HUES6 (cell line): ENCODE measurements around the gene ITFG1.

Source experiments
- H3K27ac ChIP-seq: 2 replicates; pipeline ENCODE4 v1.7.0; 2013; ENCODE audit warnings: low read depth, mild to moderate bottlenecking, low read length, inconsistent platforms
- H3K27me3 ChIP-seq: 2 replicates; pipeline ENCODE4 v1.6.1; 2013; ENCODE audit warnings: low read length; ENCODE audit not compliant: control insufficient read depth, insufficient read depth
- H3K36me3 ChIP-seq: 2 replicates; pipeline ENCODE4 v1.6.1; 2013; ENCODE audit warnings: low read length; ENCODE audit not compliant: control insufficient read depth, insufficient read depth
- H3K4me1 ChIP-seq: 2 replicates; pipeline ENCODE4 v1.6.1; 2013; ENCODE audit warnings: low read length; ENCODE audit not compliant: control insufficient read depth, insufficient read depth
- H3K4me3 ChIP-seq: 2 replicates; pipeline ENCODE4 v1.5.1; 2013; ENCODE audit warnings: low read depth, low read length
- H3K9ac ChIP-seq: one replicate; pipeline ENCODE4 v1.6.1; 2013; ENCODE audit warnings: mild to moderate bottlenecking, low read length
- H3K9me3 ChIP-seq: 2 replicates; pipeline ENCODE4 v1.6.1; 2013; ENCODE audit warnings: low read depth, low read length; ENCODE audit not compliant: control insufficient read depth, insufficient read depth

Gene ITFG1

GRCh38 chr16:47299587-47299986, 161.3 kb downstream of the ITFG1 start:
- no peaks in the 10 kb centered on the region for H3K4me1 ChIP-seq

DNA sequence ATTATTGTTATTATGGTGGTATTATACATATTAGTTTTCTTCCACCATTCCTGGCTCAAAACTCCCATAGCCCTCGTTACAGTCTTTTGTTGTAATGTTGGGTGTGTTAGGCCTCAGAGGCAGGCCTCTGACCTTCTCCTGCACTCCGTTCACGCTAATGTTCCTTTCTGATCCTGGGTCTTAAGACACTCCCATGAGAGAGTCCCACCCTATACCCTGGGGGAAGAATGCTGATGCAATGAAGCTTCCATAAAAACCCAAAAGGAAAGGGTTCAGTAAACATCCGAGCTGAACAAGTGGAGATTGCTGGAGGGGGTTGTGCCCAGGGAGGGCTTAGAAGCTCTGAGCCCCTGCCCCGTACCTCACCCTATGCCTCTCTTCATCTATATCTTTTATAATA, 175.9 kb downstream of the ITFG1 start:
- H3K4me3 ChIP-seq, result no peak overlapping the region
- H3K9ac ChIP-seq, result no peak overlapping the region
- H3K36me3 ChIP-seq, result no peaks in the 10 kb centered on the region
- peaks cover 9% of the 10 kb centered on the region; the same call in 1 of the 2 replicates for H3K9me3 ChIP-seq
- H3K4me1 ChIP-seq, result no peaks in the 10 kb centered on the region
- H3K27me3 ChIP-seq, result no peaks in the 10 kb centered on the region
- no peak overlapping the region for H3K27ac ChIP-seq

More at GRCh38 chr16:47299587-47299986, 161.3 kb downstream of the ITFG1 start:
- Histone ChIP-seq H3K27me3 (no peaks in the 10 kb centered on the region), H3K4me3 (no peak overlapping the region), H3K9ac (no peak overlapping the region), H3K27ac (no peak overlapping the region), H3K36me3 (0 out of 2 replicates have a peak, but pooled peaks cover 3% of the 10 kb centered on the region), H3K9me3 (no peaks in the 10 kb centered on the region)

DNA sequence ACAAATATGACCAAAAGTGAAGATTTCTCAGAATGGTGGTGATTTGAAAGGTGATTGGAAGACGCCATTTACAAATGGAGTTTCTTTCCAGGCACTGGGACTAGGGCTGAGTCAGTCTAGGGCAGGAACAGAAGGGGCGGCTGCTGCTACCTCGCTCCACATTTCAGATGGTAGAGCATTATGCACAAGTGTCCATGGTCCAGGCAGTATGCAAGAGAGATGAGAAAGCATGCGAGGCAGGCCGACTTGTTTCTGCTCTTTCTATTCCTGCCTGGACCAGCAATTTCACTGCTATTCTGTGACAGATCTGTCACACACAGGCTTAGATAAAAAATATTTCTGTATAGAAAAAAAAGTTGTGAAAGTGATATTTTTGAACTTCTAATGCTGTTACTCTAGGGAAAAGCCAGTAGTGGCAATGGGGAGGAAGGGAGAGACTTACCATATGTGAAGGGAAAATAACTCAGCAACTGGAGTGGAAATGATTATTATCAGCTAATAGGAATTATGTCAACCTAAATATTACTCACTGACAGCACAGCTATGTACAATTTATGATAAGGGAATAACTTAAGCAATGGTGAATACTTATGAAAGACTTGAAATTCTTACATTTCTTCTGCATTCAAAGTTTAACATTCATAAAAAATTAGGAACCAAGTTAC, 182.4 kb downstream of the ITFG1 start:
- Histone ChIP-seq H3K9ac (no peak overlapping the region), H3K4me1 (no peaks in the 10 kb centered on the region), H3K4me3 (no peak overlapping the region)

DNA sequence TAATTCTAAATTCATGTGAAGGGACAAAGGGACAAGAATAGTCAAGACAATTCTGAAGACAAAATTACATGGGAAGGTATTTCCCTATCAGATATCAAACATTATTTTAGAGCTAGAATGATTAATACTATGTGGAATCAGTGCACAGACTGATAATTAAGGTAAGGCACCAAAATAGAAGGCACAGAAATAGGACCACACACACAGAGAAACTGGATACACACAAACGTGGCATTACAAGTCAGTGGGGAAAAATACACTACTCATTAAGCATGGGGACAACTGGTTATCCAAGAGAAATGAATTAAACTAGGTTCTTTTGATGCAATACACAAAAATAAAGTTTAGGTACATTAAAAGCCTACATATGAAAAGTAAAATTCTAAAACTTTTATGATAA, 184.3 kb downstream of the ITFG1 start:
- H3K4me3 ChIP-seq, result no peak overlapping the region
- H3K36me3 ChIP-seq, result no peaks in the 10 kb centered on the region
- no peak overlapping the region for H3K27ac ChIP-seq
- H3K9ac ChIP-seq, result no peak overlapping the region
- H3K4me1 ChIP-seq, result no peaks in the 10 kb centered on the region
- no peaks in the 10 kb centered on the region for H3K27me3 ChIP-seq
- H3K9me3 ChIP-seq, result no peaks in the 10 kb centered on the region

More for the DNA sequence above, 182.4 kb downstream of the ITFG1 start:
- H3K9me3 ChIP-seq, result peaks cover 3% of the 10 kb centered on the region; the same call in 1 of the 2 replicates
- no peak overlapping the region for H3K27ac ChIP-seq
- no peaks in the 10 kb centered on the region for H3K27me3 ChIP-seq
- no peaks in the 10 kb centered on the region for H3K36me3 ChIP-seq

DNA sequence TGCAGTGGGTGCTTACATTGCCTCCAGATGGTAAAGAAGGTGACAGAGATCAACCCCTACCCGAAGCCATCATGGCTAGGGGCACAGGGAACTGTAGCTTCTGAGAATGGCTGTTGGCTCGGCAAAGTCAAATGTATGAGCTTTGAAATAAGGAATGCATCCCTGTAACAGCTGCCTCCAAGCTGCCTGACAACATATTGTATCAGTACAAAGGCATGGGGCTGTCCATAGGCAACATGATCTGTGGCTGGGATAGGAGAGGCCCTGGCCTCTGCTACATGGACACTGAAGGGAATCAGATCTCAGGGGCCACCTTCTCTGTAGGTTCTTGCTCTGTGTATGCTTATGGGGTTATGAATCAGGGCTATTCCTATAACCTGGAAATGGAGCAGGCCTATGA, 197.9 kb downstream of the ITFG1 start:
- Histone ChIP-seq H3K27me3 (no peaks in the 10 kb centered on the region), H3K4me1 (no peaks in the 10 kb centered on the region), H3K36me3 (peaks cover 5% of the 10 kb centered on the region), H3K9ac (no peak overlapping the region), H3K27ac (no peak overlapping the region), H3K4me3 (no peak overlapping the region), H3K9me3 (no peaks in the 10 kb centered on the region)

GRCh38 chr16:47260503-47260902, 200.4 kb downstream of the ITFG1 start:
- Histone ChIP-seq H3K4me3 (no peak overlapping the region), H3K27ac (no peak overlapping the region), H3K9ac (no peak overlapping the region), H3K27me3 (no peaks in the 10 kb centered on the region), H3K9me3 (no peaks in the 10 kb centered on the region), H3K36me3 (peaks cover 9% of the 10 kb centered on the region), H3K4me1 (no peaks in the 10 kb centered on the region)

GRCh38 chr16:47258874-47259461, 201.9 kb downstream of the ITFG1 start:
- Histone ChIP-seq H3K4me1 (no peaks in the 10 kb centered on the region), H3K9ac (no peak overlapping the region), H3K36me3 (peaks cover 9% of the 10 kb centered on the region), H3K4me3 (no peak overlapping the region), H3K27ac (no peak overlapping the region), H3K27me3 (no peaks in the 10 kb centered on the region), H3K9me3 (no peaks in the 10 kb centered on the region)

DNA sequence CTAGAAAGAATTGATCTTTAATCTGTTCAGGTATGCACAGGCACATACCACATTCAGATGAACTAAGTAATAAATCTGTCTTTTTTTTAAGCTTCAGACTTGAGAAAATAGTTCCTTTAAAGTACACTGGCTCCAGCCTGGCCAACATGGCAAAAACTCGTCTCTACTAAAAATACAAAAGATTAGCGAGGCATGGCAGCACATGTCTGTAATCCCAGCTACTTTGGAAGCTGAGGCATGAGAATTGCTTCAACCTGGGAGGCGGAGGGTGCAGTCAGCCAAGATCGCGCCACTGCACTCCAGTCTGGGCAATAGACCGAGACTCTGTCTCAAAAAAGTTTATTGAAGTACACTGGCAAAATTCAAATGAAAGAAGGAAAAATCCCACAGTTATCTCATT, 206.1 kb downstream of the ITFG1 start:
- Histone ChIP-seq H3K27me3 (no peaks in the 10 kb centered on the region), H3K36me3 (peaks cover 9% of the 10 kb centered on the region), H3K9ac (no peak overlapping the region), H3K4me3 (no peak overlapping the region), H3K9me3 (no peaks in the 10 kb centered on the region), H3K27ac (no peak overlapping the region), H3K4me1 (0 out of 2 replicates have a peak, but pooled peaks cover 6% of the 10 kb centered on the region)

- Histone ChIP-seq H3K27me3 (no peaks in the 10 kb centered on the region), H3K27ac (no peak overlapping the region), H3K9ac (no peak overlapping the region), H3K4me1 (0 out of 2 replicates have a peak, but pooled peaks cover 6% of the 10 kb centered on the region), H3K4me3 (no peak overlapping the region), H3K36me3 (no peaks in the 10 kb centered on the region), H3K9me3 (no peaks in the 10 kb centered on the region)
Observed at GRCh38 chr16:47250983-47251382, 209.9 kb downstream of the ITFG1 start.

- Histone ChIP-seq H3K27me3 (no peaks in the 10 kb centered on the region), H3K4me1 (0 out of 2 replicates have a peak, but pooled peaks cover 6% of the 10 kb centered on the region), H3K36me3 (no peaks in the 10 kb centered on the region), H3K9ac (no peak overlapping the region), H3K9me3 (no peaks in the 10 kb centered on the region), H3K27ac (no peak overlapping the region), H3K4me3 (no peak overlapping the region)
Observed at GRCh38 chr16:47247690-47248089, 213.2 kb downstream of the ITFG1 start.

GRCh38 chr16:47244206-47244605, 216.7 kb downstream of the ITFG1 start:
- H3K9me3 ChIP-seq, result no peaks in the 10 kb centered on the region
- no peaks in the 10 kb centered on the region for H3K4me1 ChIP-seq
- H3K27ac ChIP-seq, result no peak overlapping the region
- H3K9ac ChIP-seq, result no peak overlapping the region
- H3K36me3 ChIP-seq, result no peaks in the 10 kb centered on the region
- H3K27me3 ChIP-seq, result no peaks in the 10 kb centered on the region
- H3K4me3 ChIP-seq, result no peak overlapping the region
